Cerebellar cortex (tissue), 1 donor: Measurements from ENCODE around the gene C1GALT1.

Experiments
- DNase-seq: peaks from one replicate; pipeline ENCODE4 v3.0.0-alpha.2; 2015; ENCODE audit warnings: low spot score

Gene C1GALT1

GRCh38 chr7:7201578-7202374 is 19.4 kb downstream of the C1GALT1 start:
- DNase-seq: no peak

DNA sequence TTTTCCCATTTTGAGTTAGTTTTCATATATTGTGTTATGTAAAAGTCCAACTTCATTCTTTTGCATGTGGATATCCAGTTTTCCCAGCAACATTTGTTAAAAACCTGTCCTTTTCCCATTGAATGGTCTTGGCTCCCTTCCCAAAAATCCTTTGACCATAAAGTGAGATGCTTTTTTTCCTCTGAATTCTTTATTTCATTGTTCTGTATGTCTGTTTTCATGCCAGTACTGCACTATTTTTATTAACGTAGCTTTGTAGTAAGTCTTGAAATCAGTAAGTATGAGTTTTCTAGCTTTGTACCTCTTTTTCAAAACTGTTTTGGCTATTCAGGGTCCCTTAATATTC is 20.0 kb downstream of the C1GALT1 start:
- no peak for DNase-seq

- no peak for DNase-seq
These were observed 21.6 kb downstream of the C1GALT1 start for GRCh38 chr7:7203813-7204575.

- no peak for DNase-seq
These were observed 25.5 kb downstream of the C1GALT1 start for GRCh38 chr7:7207876-7208275.

GRCh38 chr7:7208520-7208919 is 26.2 kb downstream of the C1GALT1 start:
- no peak for DNase-seq

GRCh38 chr7:7209412-7210050 is 27.2 kb downstream of the C1GALT1 start:
- DNase-seq: no peak

GRCh38 chr7:7210475-7211237 is 28.3 kb downstream of the C1GALT1 start:
- DNase-seq: no peak

DNA sequence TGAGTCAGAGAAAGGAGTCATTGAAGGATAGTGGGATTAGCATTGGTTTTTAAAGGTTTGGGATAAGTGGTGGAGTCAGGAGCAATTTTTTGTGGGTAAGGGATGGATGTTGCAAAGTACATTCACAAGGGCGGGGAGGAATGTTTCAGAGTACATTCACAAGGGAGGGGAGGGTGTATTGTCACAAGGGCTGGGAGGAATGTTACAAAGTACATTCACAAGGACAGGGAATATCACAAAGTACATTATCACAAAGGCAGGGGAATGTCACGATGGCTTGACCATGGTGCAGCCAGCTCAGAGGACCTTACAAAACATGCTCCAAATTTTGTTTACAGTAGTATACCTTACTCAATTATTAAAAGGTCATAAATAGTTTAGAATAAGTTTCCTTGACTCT is 30.3 kb downstream of the C1GALT1 start:
- DNase-seq: no peak

GRCh38 chr7:7214398-7215347 is 32.3 kb downstream of the C1GALT1 start:
- no peak for DNase-seq

GRCh38 chr7:7216279-7216678 is 33.9 kb downstream of the C1GALT1 start:
- no peak for DNase-seq

DNA sequence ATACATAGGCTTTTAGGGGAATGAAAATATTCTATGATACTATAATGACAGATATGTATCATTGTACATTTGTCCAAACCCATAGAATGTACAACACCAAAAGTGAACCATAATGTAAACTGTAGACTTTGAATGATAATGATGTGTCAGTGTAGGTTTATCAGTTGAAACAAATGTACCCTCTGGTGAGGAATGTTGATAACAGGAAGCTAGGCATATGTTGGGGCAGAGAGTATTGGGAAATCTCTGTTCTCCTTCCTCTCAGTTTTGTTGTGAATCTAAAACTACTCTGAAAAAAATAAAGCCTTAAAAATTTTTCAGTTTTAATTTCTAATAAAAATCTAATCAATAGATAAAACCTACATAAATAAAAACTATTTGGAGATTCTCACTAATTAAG is 36.9 kb downstream of the C1GALT1 start:
- no peak for DNase-seq

DNA sequence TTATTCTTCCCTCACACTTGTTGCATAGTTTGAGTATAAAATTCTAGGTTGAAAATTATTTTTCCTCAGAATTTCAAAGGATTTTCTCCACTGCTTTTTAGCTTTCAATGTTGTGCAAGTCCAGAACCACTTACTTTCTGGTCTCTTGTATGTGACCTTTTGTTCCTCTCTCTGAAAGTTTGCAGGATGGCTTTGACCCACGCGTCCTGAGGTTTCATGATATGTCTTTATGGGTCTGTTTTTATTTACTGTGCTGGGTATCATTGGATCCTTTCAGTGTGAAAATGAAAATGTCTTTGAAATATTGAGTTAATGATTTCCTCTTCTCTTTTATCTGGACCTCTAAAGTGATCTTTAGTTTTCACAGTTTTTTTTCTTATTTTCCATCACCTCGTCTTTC is 38.5 kb downstream of the C1GALT1 start:
- DNase-seq: no peak

GRCh38 chr7:7221599-7222038 is 39.3 kb downstream of the C1GALT1 start:
- no peak for DNase-seq

DNA sequence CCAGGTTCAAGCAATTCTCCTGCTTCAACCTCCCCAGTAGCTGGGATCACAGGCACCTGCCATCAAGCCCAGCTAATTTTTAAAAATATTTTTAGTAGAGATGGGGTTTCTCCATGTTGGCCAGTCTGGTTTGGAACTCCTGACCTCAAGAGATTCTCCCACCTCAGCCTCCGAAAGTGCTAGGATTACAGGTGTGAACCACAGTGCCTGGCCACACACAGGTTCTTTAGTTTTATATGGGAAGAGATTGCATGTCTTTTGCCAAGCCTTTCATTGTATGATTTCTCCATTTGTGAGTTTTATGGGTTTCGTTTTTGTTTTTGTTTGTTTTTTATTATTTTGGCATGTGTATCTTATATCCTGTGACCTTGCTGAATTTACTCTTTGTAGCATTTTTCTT is 40.9 kb downstream of the C1GALT1 start:
- DNase-seq: no peak

DNA sequence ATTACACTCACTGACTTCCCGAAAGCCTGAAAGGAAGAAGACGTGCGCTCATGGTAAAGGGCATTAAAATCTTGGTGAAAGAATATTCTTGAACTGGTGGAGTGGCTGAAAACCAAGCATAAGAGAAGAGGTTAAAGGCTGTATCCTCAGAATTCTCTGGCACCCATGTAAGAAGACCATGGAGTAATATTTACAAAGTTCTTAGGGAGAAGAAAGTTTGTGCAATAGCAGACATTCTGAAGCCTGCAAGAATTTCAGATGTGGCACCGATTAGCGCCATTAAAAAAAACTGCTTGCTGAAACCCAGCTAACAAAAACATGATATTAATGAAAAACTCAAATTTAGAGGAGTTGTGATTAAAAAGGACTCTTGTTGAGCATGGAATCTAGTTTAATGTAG is 44.1 kb downstream of the C1GALT1 start:
- DNase-seq: no peak

- no peak for DNase-seq
These were observed 46.1 kb downstream of the C1GALT1 start for GRCh38 chr7:7228472-7228871.

DNA sequence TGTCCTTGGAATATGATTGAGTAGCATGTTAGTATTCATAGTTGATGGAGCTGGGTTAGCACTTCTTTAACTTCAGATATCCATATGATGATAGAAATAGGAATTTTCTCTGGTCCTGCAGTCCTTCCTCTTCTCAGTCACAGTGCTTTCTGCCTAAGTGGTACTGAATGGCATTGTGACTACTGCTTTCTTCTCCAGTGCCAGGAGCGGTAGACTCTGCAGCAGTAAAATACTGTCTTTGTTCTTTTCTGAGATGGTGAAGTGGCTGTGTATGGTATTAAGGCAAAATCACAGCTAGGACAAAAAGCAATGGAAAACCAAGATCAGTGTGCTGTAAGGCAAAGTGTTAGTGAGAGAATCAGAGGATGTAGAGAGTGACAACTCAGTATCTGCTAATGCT is 46.6 kb downstream of the C1GALT1 start:
- no peak for DNase-seq

DNA sequence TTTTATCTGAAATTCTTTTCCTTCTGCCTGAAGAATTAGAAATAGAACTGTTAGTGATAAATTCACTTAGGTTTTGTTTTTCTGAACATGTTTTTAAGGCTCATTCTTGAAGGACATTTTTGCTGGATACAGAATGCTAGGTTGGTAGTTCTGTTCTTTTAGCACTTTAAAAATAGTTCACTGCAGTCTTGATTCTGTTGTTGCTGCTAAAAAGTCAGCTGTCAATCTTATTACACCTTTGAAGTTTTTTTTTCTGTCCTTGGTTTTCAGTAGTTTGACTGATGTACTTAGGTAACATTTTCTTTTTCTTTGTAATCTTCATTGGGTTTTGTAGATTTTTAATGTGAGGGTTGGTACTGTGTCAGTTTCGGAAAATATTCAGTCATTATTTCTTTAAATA is 48.7 kb downstream of the C1GALT1 start:
- DNase-seq: no peak

DNA sequence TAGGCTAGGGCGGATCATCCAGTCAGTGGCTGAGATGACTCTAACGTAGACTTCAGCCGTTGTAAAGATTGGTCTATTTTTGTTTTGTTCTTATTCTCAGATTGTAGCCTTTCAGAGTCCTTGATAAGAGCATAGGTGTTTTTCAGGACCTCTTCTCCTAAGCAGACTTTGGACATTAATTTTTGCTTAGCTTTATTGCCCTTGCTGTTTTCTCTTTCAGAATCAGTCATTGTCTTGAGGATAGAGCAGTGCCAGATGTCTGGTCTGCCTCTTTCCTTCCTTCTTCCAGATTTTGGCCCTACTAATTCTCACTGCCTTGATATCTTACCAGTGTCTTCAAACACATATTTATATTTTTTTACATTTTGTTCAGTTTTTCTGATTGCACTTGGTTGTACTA is 49.5 kb downstream of the C1GALT1 start:
- no peak for DNase-seq

GRCh38 chr7:7235347-7235746 is 53.0 kb downstream of the C1GALT1 start:
- no peak for DNase-seq

GRCh38 chr7:7236041-7236440 is 53.7 kb downstream of the C1GALT1 start:
- DNase-seq: no peak
